Loucy (cell line): Measurements from ENCODE around the gene TCEA3.

Experiments
- H2AFZ ChIP-seq: fragments of 200-600 bp; sonication (generic); 2 replicates; pipeline ENCODE4 v1.6.0; 2016; ENCODE audit warnings: antibody characterized with exemption, mild to moderate bottlenecking, low read length, moderate library complexity
- H3F3A ChIP-seq: fragments of 200-600 bp; 2 replicates; pipeline ENCODE4 v1.6.0; 2016; ENCODE audit warnings: antibody characterized with exemption, low read depth, mild to moderate bottlenecking
- H3K27me3 ChIP-seq: fragments of 200-600 bp; sonication (generic); 2 replicates; pipeline ENCODE4 v1.6.1; 2014; ENCODE audit warnings: low read length, mild to moderate bottlenecking; ENCODE audit not compliant: insufficient read depth, poor library complexity, severe bottlenecking
- H3K36me3 ChIP-seq: fragments of 200-600 bp; sonication (generic); 2 replicates; pipeline ENCODE4 v1.6.1; 2016; ENCODE audit warnings: low read length; ENCODE audit not compliant: insufficient read depth
- H3K4me1 ChIP-seq: fragments of 200-600 bp; sonication (generic); 2 replicates; pipeline ENCODE4 v1.5.1; 2014; ENCODE audit warnings: low read length, mild to moderate bottlenecking; ENCODE audit not compliant: insufficient read depth, poor library complexity, severe bottlenecking
- H3K4me2 ChIP-seq: fragments of 200-600 bp; sonication (generic); 2 replicates; pipeline ENCODE4 v1.6.0; 2014; ENCODE audit warnings: antibody characterized with exemption, low read length, low read depth, mild to moderate bottlenecking; ENCODE audit not compliant: poor library complexity, severe bottlenecking
- H3K4me3 ChIP-seq: fragments of 200-600 bp; sonication (generic); 2 replicates; pipeline ENCODE4 v1.5.1; 2014; ENCODE audit warnings: low read length, mild to moderate bottlenecking, mixed read lengths; ENCODE audit not compliant: poor library complexity, severe bottlenecking
- H3K79me2 ChIP-seq: fragments of 200-600 bp; sonication (generic); 2 replicates; pipeline ENCODE4 v1.6.1; 2014; ENCODE audit warnings: low read length; ENCODE audit not compliant: insufficient read depth
- H3K9ac ChIP-seq: fragments of 200-600 bp; sonication (generic); 2 replicates; pipeline ENCODE4 v1.6.0; 2014; ENCODE audit warnings: mild to moderate bottlenecking, low read depth, low read length, moderate library complexity; ENCODE audit not compliant: poor library complexity, severe bottlenecking
- H3K9me2 ChIP-seq: fragments of 200-600 bp; sonication (generic); replicated peaks from 2 replicates; pipeline ENCODE4 v1.6.1; 2016; ENCODE audit warnings: low read depth, low read length, mixed read lengths
- H3K9me3 ChIP-seq: fragments of 200-600 bp; sonication (generic); 2 replicates; pipeline ENCODE4 v1.6.1; 2014; ENCODE audit warnings: mild to moderate bottlenecking, antibody characterized with exemption, low read length, low read depth; ENCODE audit not compliant: insufficient read depth
- H4K20me1 ChIP-seq: fragments of 200-600 bp; sonication (generic); 2 replicates; pipeline ENCODE4 v1.6.0; 2014; ENCODE audit warnings: antibody characterized with exemption, low read length, mild to moderate bottlenecking; ENCODE audit not compliant: insufficient read depth, poor library complexity, severe bottlenecking
- EZH2phosphoT487 ChIP-seq: fragments of 200-600 bp; IDR thresholded peaks from 2 replicates; pipeline ENCODE4 v1.6.1; 2018; ENCODE audit warnings: antibody characterized with exemption, mild to moderate bottlenecking, moderate library complexity, borderline replicate concordance
- TF ChIP-seq, protein P1 (sequence below): fragments of 200-600 bp; sonication (generic); conservative IDR thresholded peaks from 2 replicates; pipeline ENCODE4 v1.5.1; 2014; ENCODE audit warnings: mild to moderate bottlenecking, antibody characterized with exemption, low read length

TCEA3 gene

DNA sequence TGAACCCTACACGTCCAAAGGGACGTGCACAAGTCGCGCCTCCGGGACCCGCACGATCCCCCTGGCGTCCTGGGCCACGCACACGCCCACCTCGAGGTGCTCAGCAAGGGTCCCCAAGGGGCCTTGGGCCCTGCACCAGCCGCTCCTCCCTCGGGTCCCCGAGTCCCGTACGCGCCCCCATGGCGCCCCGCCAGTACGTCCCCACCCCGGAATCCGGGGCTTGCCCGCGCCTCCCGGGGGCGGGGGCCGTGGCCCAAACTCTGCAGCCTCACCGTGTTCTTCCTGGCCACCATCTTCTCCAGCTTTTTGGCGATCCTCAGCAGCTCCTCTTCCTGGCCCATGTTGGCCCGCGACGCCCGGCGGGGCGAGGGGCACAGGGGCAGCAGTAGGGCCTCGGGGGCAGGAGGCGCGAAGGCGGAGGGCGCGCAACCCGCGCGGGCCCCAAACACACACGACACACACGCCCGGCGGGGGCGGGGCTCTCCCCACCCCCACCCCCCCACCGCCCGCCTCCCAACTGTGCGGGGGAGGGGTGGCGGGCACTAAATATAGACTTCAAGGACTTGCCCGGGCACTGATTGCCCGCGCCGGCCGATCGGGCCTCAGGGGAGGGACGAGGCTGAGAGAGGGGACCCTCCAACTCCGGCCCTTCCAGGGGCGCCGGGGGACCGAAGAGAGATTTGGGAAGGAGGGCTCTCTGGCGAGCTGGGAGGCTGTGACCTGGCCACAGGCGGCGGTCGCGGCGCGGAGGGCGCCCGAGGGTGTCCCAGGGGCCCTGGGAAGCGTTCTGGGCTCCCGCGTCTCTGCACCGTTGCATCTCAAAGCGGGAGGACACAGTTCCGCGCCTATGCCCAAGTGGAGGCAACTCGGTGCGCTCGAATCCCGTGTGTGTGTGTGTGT, at the start of gene TCEA3:
Gene TCEA3 (minus strand): TSS at position 456 of the 900 bp plus-strand sequence. CDS start 115 bp downstream, at position 341.
- Histone ChIP-seq H3K4me3 (peak within 1 kb of the TSS; percentile 61), H3K36me3 (no peaks in the 10 kb centered on the region), H4K20me1 (no peaks in the 10 kb centered on the region), H3F3A (no peaks in the 10 kb centered on the region), H3K27me3 (no peaks in the 10 kb centered on the region), H3K9me2 (no peaks in the 10 kb centered on the region), H3K9ac (peak within 1 kb of the TSS; percentile 76), H3K79me2 (no peaks in the 10 kb centered on the region), H3K4me1 (peaks cover 28% of the 10 kb centered on the region), H3K9me3 (no peaks in the 10 kb centered on the region), H2AFZ (peak within 1 kb of the TSS; percentile 37; the same call in 1 of the 2 replicates), H3K4me2 (peak within 1 kb of the TSS; percentile 66)
- TF ChIP-seq EZH2phosphoT487: no peak
- TF ChIP-seq, protein P1, sequence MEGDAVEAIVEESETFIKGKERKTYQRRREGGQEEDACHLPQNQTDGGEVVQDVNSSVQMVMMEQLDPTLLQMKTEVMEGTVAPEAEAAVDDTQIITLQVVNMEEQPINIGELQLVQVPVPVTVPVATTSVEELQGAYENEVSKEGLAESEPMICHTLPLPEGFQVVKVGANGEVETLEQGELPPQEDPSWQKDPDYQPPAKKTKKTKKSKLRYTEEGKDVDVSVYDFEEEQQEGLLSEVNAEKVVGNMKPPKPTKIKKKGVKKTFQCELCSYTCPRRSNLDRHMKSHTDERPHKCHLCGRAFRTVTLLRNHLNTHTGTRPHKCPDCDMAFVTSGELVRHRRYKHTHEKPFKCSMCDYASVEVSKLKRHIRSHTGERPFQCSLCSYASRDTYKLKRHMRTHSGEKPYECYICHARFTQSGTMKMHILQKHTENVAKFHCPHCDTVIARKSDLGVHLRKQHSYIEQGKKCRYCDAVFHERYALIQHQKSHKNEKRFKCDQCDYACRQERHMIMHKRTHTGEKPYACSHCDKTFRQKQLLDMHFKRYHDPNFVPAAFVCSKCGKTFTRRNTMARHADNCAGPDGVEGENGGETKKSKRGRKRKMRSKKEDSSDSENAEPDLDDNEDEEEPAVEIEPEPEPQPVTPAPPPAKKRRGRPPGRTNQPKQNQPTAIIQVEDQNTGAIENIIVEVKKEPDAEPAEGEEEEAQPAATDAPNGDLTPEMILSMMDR: no peak

- no peak overlapping the region for H3K4me2 ChIP-seq
- H3K27me3 ChIP-seq: no peaks in the 10 kb centered on the region
- no peak overlapping the region for H3K4me3 ChIP-seq
- no peaks in the 10 kb centered on the region for H3K9me2 ChIP-seq
- H3K9ac ChIP-seq: no peak overlapping the region
- no peak overlapping the region for H2AFZ ChIP-seq
- H3K4me1 ChIP-seq: no peaks in the 10 kb centered on the region
- H3K9me3 ChIP-seq: no peaks in the 10 kb centered on the region
- no peaks in the 10 kb centered on the region for H3K79me2 ChIP-seq
- no peaks in the 10 kb centered on the region for H4K20me1 ChIP-seq
- TF ChIP-seq EZH2phosphoT487: no peak
- TF ChIP-seq, protein P1: no peak
- H3K36me3 ChIP-seq: no peaks in the 10 kb centered on the region
- H3F3A ChIP-seq: no peaks in the 10 kb centered on the region
Measured at GRCh38 chr1:23473037-23473800, 48.7 kb upstream of the TCEA3 start.

- Histone ChIP-seq H3K4me3 (no peak overlapping the region), H3K9me3 (no peaks in the 10 kb centered on the region), H3K9ac (no peak overlapping the region), H3F3A (no peaks in the 10 kb centered on the region), H3K9me2 (no peaks in the 10 kb centered on the region), H2AFZ (no peak overlapping the region), H3K27me3 (no peaks in the 10 kb centered on the region), H4K20me1 (no peaks in the 10 kb centered on the region), H3K4me1 (no peaks in the 10 kb centered on the region), H3K4me2 (no peak overlapping the region), H3K79me2 (no peaks in the 10 kb centered on the region), H3K36me3 (no peaks in the 10 kb centered on the region)
- TF ChIP-seq, protein P1: no peak
- no peak for TF ChIP-seq EZH2phosphoT487
Measured at GRCh38 chr1:23472351-23473036, 47.9 kb upstream of the TCEA3 start.
